ENCODE data around the gene INCA1.
"Not testable (repeated sequence)": the region's sequence is repeated elsewhere in the genome, so short reads cannot be mapped to it uniquely, and the experiment has no call there.

INCA1 gene

GRCh38 chr17:4997302-4998026 lies at the start of gene INCA1, which contains the start of gene KIF1C:
Gene INCA1 (minus strand): TSS chr17:4997522. CDS start chr17:4994437, 3,085 bp downstream.
Gene KIF1C (plus strand): TSS chr17:4997950. CDS start chr17:5000247, 2,297 bp downstream.
- in situ Hi-C loops (cut with MboI; ENCODE audit: low sequenced_read_pairs): no loop called here

GRCh38 chr17:5045496-5045895 lies 48.2 kb upstream of the INCA1 start:
- in situ Hi-C loops (cut with MboI; ENCODE audit: low sequenced_read_pairs): no loop called here

DNA sequence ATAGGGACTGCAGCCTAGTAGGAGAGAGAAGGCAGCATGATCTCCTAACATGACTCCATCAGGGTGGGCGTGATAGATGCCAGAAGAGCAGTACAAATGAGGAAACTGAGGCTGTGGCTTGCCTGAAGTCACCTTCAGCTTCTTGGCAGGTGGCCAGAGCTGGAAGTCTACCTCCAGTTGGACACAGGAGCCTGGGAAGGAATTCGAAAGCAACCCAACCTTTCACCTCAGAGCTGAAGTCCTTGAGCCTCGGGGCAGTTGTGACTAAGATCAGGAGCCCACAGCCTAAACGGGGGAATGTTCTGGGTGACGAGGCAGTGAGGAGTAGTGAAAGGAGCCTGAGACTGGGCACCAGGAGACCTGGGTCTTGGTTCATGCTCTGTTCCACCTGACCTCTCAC lies 47.3 kb upstream of the INCA1 start:
- in situ Hi-C loops (cut with MboI; ENCODE audit: low sequenced_read_pairs): no loop called here

DNA sequence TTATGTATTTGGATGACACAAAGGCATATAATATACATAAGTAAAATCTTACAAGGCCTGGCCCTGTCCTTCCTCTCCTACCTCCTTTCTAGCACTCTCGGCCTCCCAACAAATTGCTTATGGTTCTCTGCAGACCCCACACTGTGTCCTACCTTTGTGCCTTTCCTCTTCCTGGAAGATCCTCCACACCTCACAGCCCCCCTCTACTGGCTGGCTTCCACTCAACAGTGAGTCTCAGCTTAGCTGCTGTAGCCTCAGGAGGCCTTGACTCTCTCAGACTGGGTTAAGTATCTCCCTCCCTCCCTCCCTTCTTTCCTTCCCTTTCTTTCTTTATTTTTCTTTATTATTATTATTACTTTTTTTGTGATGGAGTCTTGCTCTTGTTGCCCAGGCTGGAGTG lies 46.2 kb upstream of the INCA1 start:
- in situ Hi-C loops (cut with MboI; ENCODE audit: low sequenced_read_pairs): no loop called here

DNA sequence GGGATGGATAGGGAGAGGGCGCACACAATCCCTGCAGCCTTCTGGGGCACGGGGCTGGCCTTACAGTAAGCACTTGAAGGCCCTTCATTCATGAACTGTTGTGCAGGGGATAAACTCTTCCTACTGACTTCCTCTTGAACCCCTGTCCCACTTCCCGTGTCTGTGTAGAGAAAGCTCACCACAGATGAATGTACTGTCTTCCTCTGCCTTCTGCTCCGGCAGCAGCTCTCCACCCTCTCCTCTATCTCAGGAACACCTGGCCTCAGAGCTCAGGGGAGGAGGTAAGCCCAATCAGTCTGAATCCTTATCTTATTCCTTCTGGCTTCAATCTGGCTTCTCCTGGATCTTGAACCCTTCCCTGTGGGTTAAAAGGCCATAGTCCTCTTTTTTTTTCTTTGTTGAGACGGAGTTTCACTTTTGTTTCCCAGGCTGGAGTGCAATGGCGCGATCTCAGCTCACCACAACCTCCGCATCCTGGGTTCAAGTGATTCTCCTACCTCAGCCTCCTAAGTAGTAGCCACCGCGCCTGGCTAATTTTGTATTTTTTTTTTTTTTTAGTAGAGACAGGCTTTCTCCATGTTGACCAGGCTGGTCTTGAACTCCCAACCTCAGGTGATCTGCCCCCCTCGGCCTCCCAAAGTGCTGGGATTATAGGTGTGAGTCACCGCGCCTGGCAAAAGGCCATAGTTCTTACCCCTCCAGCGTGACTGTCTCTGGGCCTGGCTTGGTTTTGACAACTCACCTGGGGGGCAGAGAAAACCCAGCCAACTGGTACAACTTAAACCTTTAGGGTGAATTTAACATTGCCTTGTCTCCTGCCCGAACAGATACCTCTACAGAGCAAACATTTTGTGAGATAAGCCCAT lies 45.1 kb upstream of the INCA1 start:
- in situ Hi-C loops (cut with MboI; ENCODE audit: low sequenced_read_pairs): no loop called here

GRCh38 chr17:5035315-5035714 lies 38.0 kb upstream of the INCA1 start, which contains the start of gene SLC52A1:
Gene SLC52A1 (minus strand): TSS chr17:5035426. CDS start chr17:5034606, 820 bp downstream.
- in situ Hi-C loops (cut with MboI; ENCODE audit: low sequenced_read_pairs): no loop called here

- in situ Hi-C loops (cut with MboI; ENCODE audit: low sequenced_read_pairs): no loop called here
These were observed 37.3 kb upstream of the INCA1 start for GRCh38 chr17:5034651-5035050.

DNA sequence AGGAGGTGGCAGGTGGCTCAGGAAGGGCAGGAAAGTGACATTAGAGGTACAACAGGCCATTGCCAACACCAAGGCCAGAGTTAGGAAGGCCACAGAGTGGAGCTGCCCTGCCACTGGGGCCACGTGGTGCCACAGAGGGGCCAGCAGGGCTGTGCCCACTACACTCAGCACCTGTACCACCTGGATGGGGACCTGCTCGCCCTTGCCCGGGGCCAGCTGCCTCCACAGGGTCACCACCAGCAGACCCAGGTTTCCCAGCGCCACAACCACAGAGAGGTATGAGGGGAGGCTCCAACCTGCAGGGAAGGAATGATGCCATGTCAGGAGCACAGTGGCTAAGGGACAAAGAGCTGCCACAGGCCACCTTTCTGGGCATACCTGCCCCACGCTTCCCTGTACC lies 36.7 kb upstream of the INCA1 start:
- in situ Hi-C loops (cut with MboI; ENCODE audit: low sequenced_read_pairs): no loop called here

- in situ Hi-C loops (cut with MboI; ENCODE audit: low sequenced_read_pairs): no loop called here
These were observed 36.2 kb upstream of the INCA1 start for GRCh38 chr17:5033352-5034015.

DNA sequence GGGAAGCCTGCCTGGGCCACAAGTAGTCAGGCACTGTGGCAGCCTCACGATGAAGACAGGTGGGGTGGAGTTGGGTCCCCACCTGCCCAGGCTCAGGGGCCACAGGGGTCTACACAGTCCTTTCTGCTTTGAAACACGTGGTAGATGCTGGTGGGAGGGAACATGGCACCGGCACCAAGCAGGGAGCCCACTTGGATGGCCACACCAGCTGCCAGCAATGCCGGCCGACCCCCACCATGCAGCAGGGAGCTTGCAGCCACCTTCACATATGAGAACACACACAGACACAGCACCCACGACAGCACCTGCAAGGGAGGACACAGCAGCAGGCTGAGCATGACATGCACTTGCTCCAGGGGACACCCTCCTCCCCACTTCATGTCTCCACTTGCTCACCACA lies 35.5 kb upstream of the INCA1 start:
- in situ Hi-C loops (cut with MboI; ENCODE audit: low sequenced_read_pairs): no loop called here

GRCh38 chr17:5031365-5032082 lies 34.2 kb upstream of the INCA1 start:
- in situ Hi-C loops (cut with MboI; ENCODE audit: low sequenced_read_pairs): no loop called here

DNA sequence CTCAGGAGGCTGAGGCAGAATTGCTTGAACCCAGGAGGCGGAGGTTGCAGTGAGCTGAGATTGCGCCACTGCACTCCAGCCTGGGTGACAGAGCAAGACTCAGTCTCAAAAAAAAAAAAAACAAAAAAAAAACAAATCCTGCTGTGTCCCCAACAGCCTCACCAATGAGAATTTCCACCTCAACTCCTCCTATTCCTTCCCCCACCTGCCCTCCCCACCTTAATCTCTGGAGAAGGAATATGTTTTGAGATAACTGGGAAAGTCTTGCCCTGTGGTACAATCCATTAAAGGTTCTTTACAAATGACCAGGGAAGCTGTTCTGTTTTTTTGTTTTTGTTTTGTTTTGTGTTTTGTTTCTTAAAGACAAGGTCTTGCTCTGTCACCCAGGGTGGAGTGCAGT lies 32.8 kb upstream of the INCA1 start:
- in situ Hi-C loops (cut with MboI; ENCODE audit: low sequenced_read_pairs): not testable (repeated sequence)

- in situ Hi-C loops (cut with MboI; ENCODE audit: low sequenced_read_pairs): no loop called here
These were observed 30.6 kb upstream of the INCA1 start for GRCh38 chr17:5027916-5028315.

GRCh38 chr17:5027299-5027698 lies 30.0 kb upstream of the INCA1 start:
- in situ Hi-C loops (cut with MboI; ENCODE audit: low sequenced_read_pairs): no loop called here

DNA sequence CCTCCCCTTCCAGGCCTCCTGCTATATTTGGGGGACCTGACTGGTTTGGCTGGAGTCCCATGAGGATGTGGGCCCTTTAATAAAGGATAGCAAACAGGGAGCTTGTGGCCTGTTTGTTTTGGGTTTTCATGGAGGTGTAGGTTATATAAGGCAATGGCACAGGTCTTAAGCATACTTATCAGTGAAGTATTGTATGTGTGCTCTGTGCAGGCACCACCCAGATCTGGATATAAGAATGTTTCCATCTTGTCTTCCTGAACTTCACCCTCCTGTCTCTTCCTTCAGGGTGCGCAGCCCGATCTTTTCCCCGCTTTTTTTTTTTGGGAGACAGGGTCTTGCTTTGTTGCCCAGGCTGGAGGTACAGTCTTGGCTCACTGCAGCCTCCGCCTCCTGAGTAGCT lies 27.3 kb upstream of the INCA1 start:
- in situ Hi-C loops (cut with MboI; ENCODE audit: low sequenced_read_pairs): no loop called here

DNA sequence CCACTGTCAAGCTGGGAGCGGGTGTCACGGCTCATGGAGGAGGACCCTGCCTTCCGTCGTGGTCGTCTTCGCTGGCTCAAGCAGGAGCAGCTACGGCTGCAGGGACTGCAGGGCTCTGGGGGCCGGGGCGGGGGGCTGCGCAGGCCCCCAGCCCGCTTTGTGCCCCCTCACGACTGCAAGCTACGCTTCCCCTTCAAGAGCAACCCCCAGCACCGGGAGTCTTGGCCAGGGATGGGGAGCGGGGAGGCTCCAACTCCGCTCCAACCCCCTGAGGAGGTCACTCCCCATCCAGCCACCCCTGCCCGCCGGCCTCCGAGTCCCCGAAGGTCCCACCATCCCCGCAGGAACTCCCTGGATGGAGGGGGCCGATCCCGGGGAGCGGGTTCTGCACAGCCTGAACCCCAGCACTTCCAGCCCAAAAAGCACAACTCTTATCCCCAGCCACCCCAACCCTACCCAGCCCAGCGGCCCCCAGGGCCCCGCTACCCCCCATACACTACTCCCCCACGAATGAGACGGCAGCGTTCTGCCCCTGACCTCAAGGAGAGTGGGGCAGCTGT lies 26.3 kb upstream of the INCA1 start:
- in situ Hi-C loops (cut with MboI; ENCODE audit: low sequenced_read_pairs): no loop called here

GRCh38 chr17:5022171-5022711 lies 24.9 kb upstream of the INCA1 start:
- in situ Hi-C loops (cut with MboI; ENCODE audit: low sequenced_read_pairs): no loop called here

DNA sequence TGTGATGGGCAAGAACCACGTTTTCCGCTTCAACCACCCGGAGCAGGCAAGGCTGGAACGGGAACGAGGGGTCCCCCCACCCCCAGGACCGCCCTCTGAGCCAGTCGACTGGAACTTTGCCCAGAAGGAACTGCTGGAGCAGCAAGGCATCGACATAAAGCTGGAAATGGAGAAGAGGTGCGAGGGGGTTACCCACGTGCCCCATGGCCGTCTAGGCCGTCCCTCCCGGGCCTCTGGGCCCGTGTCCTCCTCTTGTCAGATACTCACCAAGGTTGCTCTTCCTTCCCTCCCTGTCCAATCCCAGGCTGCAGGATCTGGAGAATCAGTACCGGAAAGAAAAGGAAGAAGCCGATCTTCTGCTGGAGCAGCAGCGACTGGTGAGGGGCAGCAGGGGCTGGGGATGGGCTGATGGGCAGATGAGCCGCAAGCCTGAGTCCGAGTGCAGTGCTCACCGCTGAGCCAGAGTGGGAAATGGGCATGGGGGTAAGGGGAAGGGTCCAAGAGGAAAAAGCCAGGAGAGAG lies 23.2 kb upstream of the INCA1 start:
- in situ Hi-C loops (cut with MboI; ENCODE audit: low sequenced_read_pairs): no loop called here

DNA sequence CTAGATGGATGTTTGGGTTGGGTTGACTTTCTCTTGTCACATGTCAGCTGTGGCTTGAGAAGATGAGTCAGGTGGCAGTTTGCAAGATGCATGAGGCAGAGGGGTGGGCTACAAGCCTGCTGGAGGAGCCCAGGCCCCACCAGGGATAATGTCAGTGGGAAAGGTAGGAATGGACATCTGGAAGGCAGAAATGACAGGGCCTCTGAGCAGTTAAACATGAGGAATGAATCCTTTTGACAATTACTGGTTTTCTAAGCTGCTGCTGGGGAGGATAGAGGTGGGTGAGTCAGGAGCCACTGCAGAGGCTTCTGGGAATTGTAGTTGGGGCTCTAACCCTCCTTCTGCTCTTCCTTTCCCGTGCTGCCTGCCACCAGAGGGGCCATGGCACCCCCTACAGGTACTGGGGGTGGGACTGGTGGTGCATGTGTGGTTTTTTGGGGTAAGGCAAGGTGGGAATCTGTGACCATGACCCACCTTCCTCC lies 22.2 kb upstream of the INCA1 start:
- in situ Hi-C loops (cut with MboI; ENCODE audit: low sequenced_read_pairs): no loop called here

DNA sequence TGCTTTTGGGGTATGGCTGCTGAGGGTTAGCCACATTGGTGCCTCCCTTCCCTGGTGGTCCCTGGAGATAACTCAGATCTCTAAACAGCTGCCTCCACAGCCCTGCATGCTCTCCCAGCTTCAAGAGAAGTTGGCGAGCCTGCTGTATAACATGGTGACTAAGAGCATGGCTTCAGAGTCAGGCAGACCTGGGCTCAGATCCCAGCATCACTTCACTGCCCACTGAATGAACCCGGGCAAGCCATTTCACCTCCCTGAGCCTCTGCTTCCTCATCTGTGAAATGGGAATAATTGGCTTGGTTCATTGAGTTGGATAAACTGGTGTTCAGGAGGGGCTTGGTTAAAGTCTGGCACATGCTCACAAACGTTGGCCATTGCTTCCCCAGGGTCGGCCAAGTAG lies 17.0 kb upstream of the INCA1 start:
- in situ Hi-C loops (cut with MboI; ENCODE audit: low sequenced_read_pairs): no loop called here
